C4-2B (cell line): ENCODE results near the gene ZNF749.
"Not testable (repeated sequence)": the region's sequence is repeated elsewhere in the genome, so short reads cannot be mapped to it uniquely, and the experiment has no call there.

ENCODE experiments used
- H3K27ac ChIP-seq: fragments of 450-650 bp; 2 replicates; pipeline ENCODE4 v1.5.1; 2017
- CTCF ChIP-seq: fragments of 450-650 bp; conservative IDR thresholded peaks from 2 replicates; pipeline ENCODE4 v1.5.1; 2017; ENCODE audit warnings: mild to moderate bottlenecking
- ZFX ChIP-seq: fragments of 450-650 bp; IDR thresholded peaks from 2 replicates; pipeline ENCODE4 v1.6.1; 2017

The ZNF749 gene

GRCh38 chr19:57477191-57478008 is 42.3 kb downstream of the ZNF749 start, which contains the start of gene ZNF772:
Gene ZNF772 (minus strand): TSS chr19:57477566. CDS start chr19:57477309, 257 bp downstream.
- TF ChIP-seq CTCF (peak; percentile 47), ZFX (no peak)
- H3K27ac ChIP-seq = peak within 1 kb of the TSS; percentile 32; the same call in 1 of the 2 replicates

DNA sequence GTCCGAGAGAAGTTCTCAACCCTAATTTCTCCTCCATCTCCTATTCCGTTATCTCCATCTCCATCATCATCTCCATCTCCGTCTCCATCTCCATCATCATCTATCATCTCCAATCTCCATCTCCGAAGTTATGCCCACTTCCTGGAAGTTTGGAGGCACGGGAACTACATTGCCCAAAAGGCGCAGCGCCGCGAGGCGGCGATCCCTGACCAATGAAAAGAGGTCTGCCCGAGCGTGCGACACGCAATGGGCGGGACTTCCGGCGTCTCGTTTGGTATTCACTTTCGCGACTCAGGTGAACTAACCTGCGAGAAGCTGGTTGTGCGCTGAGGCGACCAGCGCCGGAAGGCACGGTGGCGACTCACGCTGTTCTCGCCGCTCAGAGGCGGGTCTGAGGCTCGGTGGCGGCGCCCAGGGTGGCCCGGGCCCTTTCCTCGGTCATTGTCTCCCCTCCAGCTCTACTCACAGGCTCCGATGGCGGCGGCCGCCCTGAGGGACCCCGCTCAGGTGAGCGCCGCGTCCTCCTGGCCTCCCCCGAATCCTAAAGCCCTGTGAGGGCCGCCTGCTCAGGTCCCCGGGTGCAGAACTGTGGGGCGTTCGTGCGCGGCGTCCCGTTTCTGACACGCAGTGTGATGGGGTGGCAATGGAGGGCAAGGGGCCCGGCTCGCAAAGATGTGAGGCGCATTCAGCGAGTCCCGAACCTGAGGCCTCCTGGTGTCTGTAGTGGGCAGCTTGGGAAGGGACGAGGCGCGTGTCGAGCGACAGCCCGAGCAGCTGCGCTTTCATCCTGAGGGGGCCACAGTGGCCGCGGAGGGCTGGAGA is 52.6 kb downstream of the ZNF749 start, which contains the start of gene ZNF419:
TSS of gene ZNF419 (plus strand) at position 274 of the 822 bp plus-strand sequence. CDS start at position 475, 201 bp downstream.
- TF ChIP-seq ZFX = peak; percentile 18; the same call in 1 of the 2 replicates
- peak within 1 kb of the TSS; percentile 76 for H3K27ac ChIP-seq

GRCh38 chr19:57488299-57488644 is 53.1 kb downstream of the ZNF749 start:
- not testable (repeated sequence) for H3K27ac ChIP-seq
